Neural progenitor cell (in vitro differentiated cells): ENCODE data around the gene EPGN. TPM values are rescaled to one million over a fixed set of nuclear protein-coding genes. Genes with fewer than 3 reads are reported as not detected.

Experiments
- DNase-seq: peaks from one replicate; pipeline ENCODE4 v3.0.0-alpha.2; 2016; ENCODE audit warnings: low spot score
- H2AFZ ChIP-seq: fragments of 200-600 bp; sonication (generic); replicated peaks from 2 replicates; pipeline ENCODE4 v1.6.1; 2016; ENCODE audit warnings: antibody characterized with exemption
- H3F3A ChIP-seq: fragments of 200-600 bp; sonication (generic); 2 replicates; pipeline ENCODE4 v1.6.1; 2016; ENCODE audit warnings: antibody characterized with exemption, low read depth
- H3K27ac ChIP-seq: fragments of 200-600 bp; sonication (generic); 2 replicates; pipeline ENCODE4 v1.5.1; 2016; ENCODE audit warnings: mild to moderate bottlenecking
- H3K27me3 ChIP-seq: fragments of 200-600 bp; sonication (generic); 2 replicates; pipeline ENCODE4 v1.6.1; 2016; ENCODE audit warnings: mild to moderate bottlenecking, moderate library complexity
- H3K36me3 ChIP-seq: fragments of 200-600 bp; sonication (generic); 2 replicates; pipeline ENCODE4 v1.5.1; 2016
- H3K4me1 ChIP-seq: fragments of 200-600 bp; sonication (generic); 2 replicates; pipeline ENCODE4 v1.6.1; 2016; ENCODE audit warnings: mixed run types
- H3K4me2 ChIP-seq: fragments of 200-600 bp; sonication (generic); 2 replicates; pipeline ENCODE4 v1.6.1; 2016
- H3K4me3 ChIP-seq: fragments of 200-600 bp; sonication (generic); 2 replicates; pipeline ENCODE4 v1.5.1; 2016
- H3K79me2 ChIP-seq: fragments of 200-600 bp; sonication (generic); 2 replicates; pipeline ENCODE4 v1.6.1; 2016; ENCODE audit warnings: low read depth
- H3K9ac ChIP-seq: fragments of 200-600 bp; sonication (generic); 2 replicates; pipeline ENCODE4 v1.6.1; 2016
- H3K9me3 ChIP-seq: fragments of 200-600 bp; sonication (generic); 2 replicates; pipeline ENCODE4 v1.5.1; 2016; ENCODE audit warnings: low read depth
- H4K20me1 ChIP-seq: fragments of 200-600 bp; sonication (generic); 2 replicates; pipeline ENCODE4 v1.6.1; 2016; ENCODE audit warnings: low read depth
- H3K27ac Mint-ChIP-seq: 3 replicates; pipeline ENCODE4 v1.8.0; 2021; ENCODE audit warnings: mixed read lengths
- H3K27me3 Mint-ChIP-seq: 2 replicates; pipeline ENCODE4 v1.8.0; 2022; ENCODE audit warnings: low read depth, mild to moderate bottlenecking, inconsistent platforms, moderate library complexity, mixed read lengths; ENCODE audit not compliant: insufficient read depth
- H3K36me3 Mint-ChIP-seq: 3 replicates; pipeline ENCODE4 v1.8.0; 2021; ENCODE audit warnings: mixed read lengths
- H3K4me1 Mint-ChIP-seq: 3 replicates; pipeline ENCODE4 v1.8.0; 2021; ENCODE audit warnings: mixed read lengths
- H3K4me3 Mint-ChIP-seq: 3 replicates; pipeline ENCODE4 v1.8.0; 2021; ENCODE audit warnings: mild to moderate bottlenecking, moderate library complexity, mixed read lengths
- H3K9me3 Mint-ChIP-seq: 3 replicates; pipeline ENCODE4 v1.8.0; 2020; ENCODE audit warnings: mixed read lengths
- EZH2 ChIP-seq: fragments of 200-600 bp; sonication (generic); IDR thresholded peaks from 2 replicates; pipeline ENCODE4 v1.6.1; 2017; ENCODE audit warnings: antibody characterized with exemption, mild to moderate bottlenecking, moderate library complexity
- EZH2phosphoT487 ChIP-seq: fragments of 200-600 bp; sonication (generic); IDR thresholded peaks from 2 replicates; pipeline ENCODE4 v1.6.1; 2017; ENCODE audit warnings: antibody characterized with exemption
- total RNA-seq: library from RNA; depleted of rRNA; stranded (reverse); fragments of >200 nt; gene quantifications from 2 replicates; pipeline ENCODE4 v1.2.3, GENCODE V29; 2015; ENCODE audit warnings: low replicate concordance
- TF ChIP-seq, protein P1 (sequence below): fragments of 200-600 bp; sonication (generic); IDR thresholded peaks from 2 replicates; pipeline ENCODE4 v1.5.1; 2017; ENCODE audit warnings: antibody characterized with exemption, mild to moderate bottlenecking

EPGN gene
- total RNA-seq, 1 donor from 2014 or later: not detected

DNA sequence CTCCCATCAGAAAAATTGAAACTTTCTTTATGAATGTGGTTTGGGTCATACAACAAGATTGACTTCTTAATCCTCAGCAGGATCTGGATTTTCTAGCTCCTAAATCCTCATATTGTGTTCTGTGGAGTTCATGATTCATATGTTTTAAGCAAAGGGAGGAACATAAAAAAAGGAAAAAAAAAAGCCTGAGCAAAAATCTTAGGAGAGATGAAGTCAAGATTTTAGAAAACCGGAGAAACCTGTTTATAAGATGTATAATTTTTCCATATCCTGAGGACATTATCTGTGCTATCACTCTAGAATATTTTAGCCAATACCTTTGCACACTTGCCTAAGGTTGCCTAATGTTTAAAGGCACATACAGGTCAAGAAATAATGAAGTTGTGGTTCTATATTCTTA, 49.7 kb downstream of the EPGN start:
- Histone ChIP-seq H3K27me3 (no peaks in the 10 kb centered on the region), H3K79me2 (no peaks in the 10 kb centered on the region), H2AFZ (no peak overlapping the region), H3K9me3 (no peaks in the 10 kb centered on the region), H3K27ac (no peak overlapping the region), H3K4me2 (no peak overlapping the region), H4K20me1 (no peaks in the 10 kb centered on the region), H3K9ac (no peak overlapping the region), H3K4me3 (no peak overlapping the region), H3K36me3 (no peaks in the 10 kb centered on the region), H3F3A (no peaks in the 10 kb centered on the region), H3K4me1 (no peaks in the 10 kb centered on the region)
- TF ChIP-seq, protein P1, sequence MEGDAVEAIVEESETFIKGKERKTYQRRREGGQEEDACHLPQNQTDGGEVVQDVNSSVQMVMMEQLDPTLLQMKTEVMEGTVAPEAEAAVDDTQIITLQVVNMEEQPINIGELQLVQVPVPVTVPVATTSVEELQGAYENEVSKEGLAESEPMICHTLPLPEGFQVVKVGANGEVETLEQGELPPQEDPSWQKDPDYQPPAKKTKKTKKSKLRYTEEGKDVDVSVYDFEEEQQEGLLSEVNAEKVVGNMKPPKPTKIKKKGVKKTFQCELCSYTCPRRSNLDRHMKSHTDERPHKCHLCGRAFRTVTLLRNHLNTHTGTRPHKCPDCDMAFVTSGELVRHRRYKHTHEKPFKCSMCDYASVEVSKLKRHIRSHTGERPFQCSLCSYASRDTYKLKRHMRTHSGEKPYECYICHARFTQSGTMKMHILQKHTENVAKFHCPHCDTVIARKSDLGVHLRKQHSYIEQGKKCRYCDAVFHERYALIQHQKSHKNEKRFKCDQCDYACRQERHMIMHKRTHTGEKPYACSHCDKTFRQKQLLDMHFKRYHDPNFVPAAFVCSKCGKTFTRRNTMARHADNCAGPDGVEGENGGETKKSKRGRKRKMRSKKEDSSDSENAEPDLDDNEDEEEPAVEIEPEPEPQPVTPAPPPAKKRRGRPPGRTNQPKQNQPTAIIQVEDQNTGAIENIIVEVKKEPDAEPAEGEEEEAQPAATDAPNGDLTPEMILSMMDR: no peak
- no peak for TF ChIP-seq EZH2phosphoT487
- TF ChIP-seq EZH2: no peak
- Mint-ChIP-seq H3K4me3 (no peak overlapping the region), H3K4me1 (no peaks in the 10 kb centered on the region), H3K36me3 (no peaks in the 10 kb centered on the region), H3K27me3 (peaks cover under 1% of the 10 kb centered on the region), H3K27ac (no peak overlapping the region), H3K9me3 (no peaks in the 10 kb centered on the region)
- no peak for DNase-seq

- H3K4me1 ChIP-seq: peaks cover 10% of the 10 kb centered on the region
- H3K27me3 Mint-ChIP-seq: peaks cover 21% of the 10 kb centered on the region
- H3K9ac ChIP-seq: no peak overlapping the region
- no peaks in the 10 kb centered on the region for H4K20me1 ChIP-seq
- DNase-seq: no peak
- no peak overlapping the region for H3K4me3 Mint-ChIP-seq
- H3K27me3 ChIP-seq: peaks cover 30% of the 10 kb centered on the region
- no peaks in the 10 kb centered on the region for H3K79me2 ChIP-seq
- TF ChIP-seq, protein P1: no peak
- TF ChIP-seq EZH2: no peak
- no peak for TF ChIP-seq EZH2phosphoT487
- H2AFZ ChIP-seq: no peak overlapping the region
- peaks cover 19% of the 10 kb centered on the region for H3K4me1 Mint-ChIP-seq
- no peaks in the 10 kb centered on the region for H3K36me3 Mint-ChIP-seq
- no peaks in the 10 kb centered on the region for H3K9me3 Mint-ChIP-seq
- H3K9me3 ChIP-seq: no peaks in the 10 kb centered on the region
- no peak overlapping the region for H3K4me3 ChIP-seq
- no peak overlapping the region for H3K27ac Mint-ChIP-seq
- H3K36me3 ChIP-seq: no peaks in the 10 kb centered on the region
- H3K4me2 ChIP-seq: no peak overlapping the region
- H3K27ac ChIP-seq: no peak overlapping the region
- H3F3A ChIP-seq: peaks cover 9% of the 10 kb centered on the region
Measured at GRCh38 chr4:74361671-74362070, 53.4 kb downstream of the EPGN start.

- Histone ChIP-seq H2AFZ (no peak overlapping the region), H3K9me3 (no peaks in the 10 kb centered on the region), H3K27ac (no peak overlapping the region), H3K27me3 (peaks cover 36% of the 10 kb centered on the region), H3F3A (peaks cover 9% of the 10 kb centered on the region), H3K4me3 (no peak overlapping the region), H3K4me1 (peaks cover 10% of the 10 kb centered on the region), H3K4me2 (no peak overlapping the region), H3K9ac (no peak overlapping the region), H4K20me1 (no peaks in the 10 kb centered on the region), H3K79me2 (no peaks in the 10 kb centered on the region), H3K36me3 (no peaks in the 10 kb centered on the region)
- DNase-seq: no peak
- peaks cover 21% of the 10 kb centered on the region for H3K27me3 Mint-ChIP-seq
- no peaks in the 10 kb centered on the region for H3K9me3 Mint-ChIP-seq
- no peak overlapping the region for H3K4me3 Mint-ChIP-seq
- TF ChIP-seq EZH2phosphoT487: no peak
- TF ChIP-seq, protein P1: no peak
- TF ChIP-seq EZH2: no peak
- no peaks in the 10 kb centered on the region for H3K36me3 Mint-ChIP-seq
- no peak overlapping the region for H3K27ac Mint-ChIP-seq
- H3K4me1 Mint-ChIP-seq: peaks cover 19% of the 10 kb centered on the region
Measured at GRCh38 chr4:74362347-74362746, 54.1 kb downstream of the EPGN start.
